Activated naive CD8-positive, alpha-beta T cell treated with anti-CD3 and anti-CD28 coated beads for 36 hours (primary cell): ENCODE data around the gene TEC. TPM values are rescaled to one million over a fixed set of nuclear protein-coding genes. Genes with fewer than 3 reads are reported as not detected.
"Not testable (repeated sequence)": the region's sequence is repeated elsewhere in the genome, so short reads cannot be mapped to it uniquely, and the experiment has no call there.

Experiments used
- DNase-seq: peaks from one replicate; pipeline ENCODE4 v3.0.0; 2021
- H3K27ac Mint-ChIP-seq: one replicate; pipeline ENCODE4 v1.8.0; 2022; ENCODE audit warnings: mild to moderate bottlenecking, moderate library complexity, mixed read lengths
- H3K27me3 Mint-ChIP-seq: one replicate; pipeline ENCODE4 v1.8.0; 2022; ENCODE audit warnings: mild to moderate bottlenecking, mixed read lengths
- H3K36me3 Mint-ChIP-seq: one replicate; pipeline ENCODE4 v1.8.0; 2021; ENCODE audit warnings: mild to moderate bottlenecking, mixed read lengths
- H3K4me1 Mint-ChIP-seq: one replicate; pipeline ENCODE4 v1.8.0; 2021; ENCODE audit warnings: mixed read lengths
- H3K4me3 Mint-ChIP-seq: one replicate; pipeline ENCODE4 v1.8.0; 2022; ENCODE audit warnings: mild to moderate bottlenecking, moderate library complexity, mixed read lengths
- H3K9me3 Mint-ChIP-seq: one replicate; pipeline ENCODE4 v1.8.0; 2022; ENCODE audit warnings: mixed read lengths
- total RNA-seq, 2 experiments: library from RNA; stranded (reverse); gene quantifications; one replicate each; pipeline ENCODE4 v1.2.3, GENCODE V29; 2021

The TEC gene
- total RNA-seq: 1 to 10 TPM; 3.4 to 3.9 TPM

DNA sequence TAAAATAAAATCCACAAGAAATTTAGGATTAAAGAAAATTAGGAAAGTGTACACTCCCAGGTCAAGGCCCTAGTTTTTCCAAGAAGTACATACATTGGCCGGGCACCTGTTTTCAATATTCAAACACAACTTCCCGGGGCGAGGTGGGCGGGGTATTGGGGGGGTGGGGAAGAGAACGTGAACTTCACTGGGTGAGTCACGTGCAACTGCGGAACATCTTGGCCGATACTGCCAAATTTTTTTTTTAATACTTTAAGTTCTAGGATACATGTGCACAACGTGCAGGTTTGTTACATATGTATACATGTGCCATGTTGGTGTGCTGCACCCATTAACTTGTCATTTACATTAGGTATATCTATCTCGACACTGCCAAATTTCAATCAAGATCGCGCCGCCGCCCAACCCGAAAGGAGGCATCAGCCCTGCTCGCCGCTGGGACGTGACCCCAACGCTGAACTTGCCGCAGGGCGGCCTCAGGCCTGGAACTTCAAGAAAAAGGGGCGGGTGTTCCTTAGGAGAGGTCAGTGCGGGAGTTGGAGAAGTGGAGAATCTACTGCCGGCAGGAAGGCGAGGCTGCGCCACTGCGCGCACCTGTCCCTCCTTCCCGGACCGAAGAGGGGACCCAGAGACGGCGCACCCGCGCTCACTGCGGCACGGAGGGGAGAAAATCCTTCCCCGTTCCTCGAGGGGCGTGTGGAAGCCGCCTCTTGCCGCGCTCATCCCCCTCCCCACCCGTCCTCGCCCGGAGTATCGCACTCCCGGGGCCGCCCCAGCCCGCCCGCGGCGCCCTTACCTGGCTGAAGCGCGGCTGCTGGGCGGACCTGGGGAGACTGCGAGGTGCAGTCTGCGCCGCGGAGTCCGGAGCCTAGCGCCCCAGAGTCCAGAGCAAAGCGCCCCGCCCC, at the start of gene TEC:
Gene TEC (minus strand): TSS at position 883 of the 905 bp plus-strand sequence. CDS start 41,224 bp downstream, outside the sequence.
- Mint-ChIP-seq H3K27ac (peak within 1 kb of the TSS; percentile 87), H3K36me3 (peaks cover 6% of the 10 kb centered on the region), H3K9me3 (peaks cover 2% of the 10 kb centered on the region), H3K27me3 (no peaks in the 10 kb centered on the region), H3K4me3 (peak within 1 kb of the TSS; percentile 93), H3K4me1 (peaks cover 17% of the 10 kb centered on the region)
- DNase-seq: peak; percentile 65

DNA sequence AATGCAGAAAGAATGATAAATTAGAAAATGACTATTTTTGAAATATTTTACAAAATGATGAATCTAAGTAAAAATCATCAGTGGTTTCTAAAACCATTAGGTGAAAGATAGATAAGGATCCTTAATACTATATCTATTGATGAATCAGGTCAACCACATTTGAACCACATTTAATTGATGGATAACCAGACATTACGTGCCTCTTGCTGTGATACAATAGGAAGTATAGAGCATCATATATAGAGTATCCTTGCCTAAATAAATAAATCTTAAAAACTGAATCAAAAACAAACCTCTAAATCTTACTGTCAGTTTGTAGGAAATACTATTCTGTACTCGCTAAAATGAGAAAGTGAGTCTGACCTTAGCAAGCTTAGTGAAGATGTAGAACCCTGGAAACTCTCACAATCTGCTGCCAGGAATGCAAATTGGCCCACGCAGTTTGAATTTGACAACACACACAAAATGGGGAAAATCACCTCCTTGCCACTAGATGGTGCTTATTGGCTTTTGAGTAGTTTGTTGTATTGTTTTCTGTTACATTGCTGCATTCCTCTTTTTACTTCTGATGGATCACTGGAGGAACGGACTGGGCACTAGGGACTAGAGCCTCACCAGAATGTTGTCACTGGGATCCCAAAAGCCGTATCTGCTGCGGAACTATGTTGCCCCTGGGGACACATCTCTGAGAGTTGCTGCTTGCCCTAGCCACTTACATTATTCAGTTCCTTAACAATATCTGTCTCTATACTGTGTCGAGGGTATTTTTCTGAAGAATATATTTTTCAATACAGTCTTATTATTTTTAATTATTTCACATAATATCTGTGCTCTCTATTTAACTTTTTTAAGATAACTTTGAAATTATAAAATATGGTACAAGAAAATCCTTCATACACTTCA, 46.3 kb upstream of the TEC start:
- DNase-seq: peak; percentile 3

DNA sequence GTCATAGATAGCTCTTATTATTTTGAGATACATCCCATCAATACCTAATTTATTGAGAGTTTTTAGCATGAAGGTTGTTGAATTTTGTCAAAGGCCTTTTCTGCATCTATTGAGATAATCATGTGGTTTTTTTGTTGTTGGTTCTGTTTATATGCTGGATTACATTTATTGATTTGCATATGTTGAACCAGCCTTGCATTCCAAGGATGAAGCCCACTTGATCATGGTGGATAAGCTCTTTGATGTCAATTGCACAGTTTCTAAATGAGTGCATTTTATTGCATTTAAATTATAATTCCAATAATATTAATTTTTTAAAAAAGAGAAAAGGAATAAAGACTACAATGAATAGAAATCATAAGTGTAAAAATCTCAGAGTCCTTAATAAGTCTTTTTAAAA, 45.1 kb upstream of the TEC start:
- not testable (repeated sequence) for DNase-seq, H3K4me3 Mint-ChIP-seq, H3K4me1 Mint-ChIP-seq, H3K27me3 Mint-ChIP-seq, H3K27ac Mint-ChIP-seq, H3K9me3 Mint-ChIP-seq, H3K36me3 Mint-ChIP-seq

More for the DNA sequence above, 46.3 kb upstream of the TEC start:
- Mint-ChIP-seq H3K4me1 (no peaks in the 10 kb centered on the region), H3K9me3 (peaks cover 3% of the 10 kb centered on the region), H3K36me3 (peaks cover 1% of the 10 kb centered on the region), H3K27ac (no peak overlapping the region), H3K27me3 (no peaks in the 10 kb centered on the region), H3K4me3 (no peak overlapping the region)

DNA sequence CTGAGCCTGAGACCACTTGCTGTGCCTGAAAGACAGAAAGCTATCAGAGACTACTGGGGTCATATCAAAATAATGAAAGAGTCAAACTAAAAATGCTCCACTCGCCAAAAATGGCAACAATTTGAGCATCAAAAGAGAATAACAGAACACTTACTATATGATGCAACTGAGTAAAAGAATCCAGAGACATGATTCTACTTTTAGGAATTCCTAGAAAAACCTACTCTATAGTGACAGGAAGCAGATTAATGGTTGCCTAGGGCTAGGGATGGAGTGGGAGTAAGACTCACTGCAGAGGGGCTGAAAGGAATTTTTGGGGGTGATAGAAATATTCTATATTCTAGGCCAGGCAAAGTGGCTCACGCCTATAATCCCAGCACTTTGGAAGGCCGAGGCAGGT, 42.3 kb upstream of the TEC start:
- H3K27me3 Mint-ChIP-seq: no peaks in the 10 kb centered on the region
- peaks cover 3% of the 10 kb centered on the region for H3K9me3 Mint-ChIP-seq
- no peak overlapping the region for H3K4me3 Mint-ChIP-seq
- no peak overlapping the region for H3K27ac Mint-ChIP-seq
- H3K4me1 Mint-ChIP-seq: no peaks in the 10 kb centered on the region
- no peak for DNase-seq
- H3K36me3 Mint-ChIP-seq: peaks cover 1% of the 10 kb centered on the region

DNA sequence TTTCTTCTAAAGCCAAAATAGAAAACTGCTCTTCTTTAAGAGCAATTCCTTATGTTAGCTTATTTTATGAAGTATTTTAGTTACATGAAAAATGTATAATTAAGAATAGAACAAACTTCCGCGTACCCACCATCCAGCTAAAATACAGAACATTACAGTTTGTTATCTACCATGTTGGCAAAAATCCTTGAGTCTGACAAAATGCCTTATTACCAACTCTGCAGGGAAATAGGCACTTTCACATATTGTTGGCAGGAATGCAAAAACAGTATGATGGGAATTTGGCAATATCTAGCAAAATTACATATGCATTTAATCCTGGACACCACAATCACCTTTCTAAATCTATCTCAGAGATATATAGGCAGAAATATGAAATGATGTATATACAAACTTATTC, 39.3 kb upstream of the TEC start:
- Mint-ChIP-seq H3K9me3 (peaks cover 3% of the 10 kb centered on the region), H3K36me3 (peaks cover 1% of the 10 kb centered on the region), H3K4me1 (no peaks in the 10 kb centered on the region), H3K27ac (no peak overlapping the region), H3K4me3 (no peak overlapping the region), H3K27me3 (no peaks in the 10 kb centered on the region)
- no peak for DNase-seq

DNA sequence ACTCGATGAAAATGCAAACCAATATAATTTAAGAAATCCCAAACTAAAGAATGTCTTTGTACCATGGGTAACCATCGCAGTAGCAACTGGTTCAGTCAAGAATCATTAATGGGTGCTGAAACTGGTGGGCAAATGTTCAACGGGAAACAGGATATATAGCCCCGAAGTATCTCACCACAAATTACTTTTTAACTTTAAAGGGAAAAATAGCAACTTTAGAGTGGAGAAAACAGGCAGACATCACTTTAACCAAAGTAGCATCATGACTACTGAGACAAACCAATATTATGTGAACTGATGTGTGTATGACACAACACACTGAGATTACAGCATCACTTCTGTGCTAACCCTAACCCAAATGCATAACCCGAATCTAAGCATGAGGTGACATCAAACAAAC, 37.9 kb upstream of the TEC start:
- Mint-ChIP-seq H3K9me3 (no peaks in the 10 kb centered on the region), H3K36me3 (no peaks in the 10 kb centered on the region), H3K27ac (no peak overlapping the region), H3K4me3 (no peak overlapping the region), H3K27me3 (peaks cover 4% of the 10 kb centered on the region), H3K4me1 (no peaks in the 10 kb centered on the region)
- DNase-seq: no peak

DNA sequence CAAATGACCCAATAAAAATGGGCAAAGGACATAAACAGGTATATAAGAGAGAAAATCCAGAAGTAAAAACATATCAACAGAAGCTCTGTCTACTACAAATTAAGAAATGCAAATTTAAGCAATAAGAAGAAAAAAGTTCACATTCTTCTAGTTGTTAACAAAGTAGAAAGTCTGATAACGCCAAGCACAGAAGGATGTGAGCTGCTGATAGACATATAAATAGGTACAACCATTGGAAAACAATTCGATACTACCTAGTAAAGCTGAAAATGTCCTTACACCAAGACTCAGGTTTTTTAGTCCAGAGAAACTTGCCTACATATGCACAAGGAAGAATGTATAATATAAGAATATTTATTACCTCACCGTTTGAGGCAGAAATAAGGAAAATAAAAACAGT, 35.9 kb upstream of the TEC start:
- no peaks in the 10 kb centered on the region for H3K36me3 Mint-ChIP-seq
- no peaks in the 10 kb centered on the region for H3K9me3 Mint-ChIP-seq
- no peak overlapping the region for H3K27ac Mint-ChIP-seq
- no peak for DNase-seq
- no peaks in the 10 kb centered on the region for H3K4me1 Mint-ChIP-seq
- no peak overlapping the region for H3K4me3 Mint-ChIP-seq
- H3K27me3 Mint-ChIP-seq: peaks cover 8% of the 10 kb centered on the region

DNA sequence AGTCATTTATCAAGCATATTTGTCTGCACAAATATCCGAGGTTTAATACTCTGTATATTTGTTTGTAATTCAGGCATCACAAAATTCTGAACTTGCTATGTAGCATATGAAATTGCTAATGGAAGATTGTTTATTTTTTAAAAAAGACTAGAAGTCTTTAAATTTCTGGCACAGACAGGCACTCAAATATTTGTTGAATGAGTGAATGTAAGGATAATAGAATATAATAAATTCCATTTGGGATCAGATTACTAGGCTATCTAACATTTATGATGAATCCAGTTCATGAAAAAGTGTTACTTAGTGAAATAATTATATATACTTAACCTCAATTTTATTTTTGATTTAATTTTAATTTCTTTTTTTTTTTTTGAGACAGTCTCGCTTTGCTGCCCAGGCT, 30.4 kb upstream of the TEC start:
- Mint-ChIP-seq H3K27ac (no peak overlapping the region), H3K36me3 (no peaks in the 10 kb centered on the region), H3K4me3 (no peak overlapping the region), H3K27me3 (peaks cover 8% of the 10 kb centered on the region), H3K9me3 (no peaks in the 10 kb centered on the region), H3K4me1 (peaks cover 4% of the 10 kb centered on the region)
- DNase-seq: no peak

DNA sequence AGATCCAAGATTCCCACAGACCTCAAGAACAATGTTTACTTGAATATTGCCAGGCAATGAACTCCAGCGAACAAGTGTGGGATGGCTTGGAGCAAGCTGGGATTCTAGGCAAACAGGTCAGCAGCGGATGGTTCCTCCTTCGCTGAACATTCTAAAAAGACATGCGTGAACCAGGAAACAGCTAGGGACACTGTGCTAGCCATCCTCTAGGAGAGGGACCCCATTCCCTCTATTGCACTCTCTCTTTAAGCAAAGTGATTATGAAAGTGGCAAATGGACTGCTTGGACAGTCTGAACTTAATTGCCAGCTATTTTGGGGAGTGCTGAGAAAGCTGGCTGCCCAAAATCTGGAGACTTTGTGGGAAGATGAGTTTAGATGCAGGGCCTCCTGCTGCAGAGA, 29.9 kb upstream of the TEC start:
- H3K4me1 Mint-ChIP-seq: peaks cover 4% of the 10 kb centered on the region
- peaks cover 8% of the 10 kb centered on the region for H3K27me3 Mint-ChIP-seq
- no peaks in the 10 kb centered on the region for H3K36me3 Mint-ChIP-seq
- H3K27ac Mint-ChIP-seq: no peak overlapping the region
- no peak for DNase-seq
- no peak overlapping the region for H3K4me3 Mint-ChIP-seq
- no peaks in the 10 kb centered on the region for H3K9me3 Mint-ChIP-seq

DNA sequence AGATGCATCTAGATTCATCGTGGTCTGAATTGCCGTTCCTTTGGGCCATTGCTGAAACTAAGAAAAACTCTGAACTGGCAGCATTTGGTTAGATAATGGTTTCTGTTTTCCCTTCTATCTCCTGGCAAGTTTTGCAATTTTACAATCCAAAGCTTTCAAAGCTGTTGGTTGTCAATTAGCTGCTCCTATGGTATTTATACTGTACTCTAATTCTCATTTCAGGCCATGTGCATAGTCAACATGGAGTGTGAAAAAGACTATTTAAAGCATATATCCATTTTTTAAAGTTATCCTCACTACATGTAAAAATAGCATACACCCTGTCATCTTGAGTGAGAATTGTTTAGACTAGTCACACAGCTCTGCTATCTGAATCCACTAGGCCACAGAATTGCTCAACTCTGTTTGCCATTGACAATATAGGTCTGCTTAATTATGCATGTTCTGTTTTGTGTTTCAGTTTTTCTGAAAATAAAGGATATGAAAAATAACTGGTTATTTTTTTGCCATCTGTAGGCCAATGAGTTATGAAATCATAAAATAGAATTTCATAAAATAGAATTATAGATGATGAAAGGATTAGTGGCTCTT, 27.7 kb upstream of the TEC start:
- no peak overlapping the region for H3K27ac Mint-ChIP-seq
- DNase-seq: no peak
- peaks cover 4% of the 10 kb centered on the region for H3K27me3 Mint-ChIP-seq
- peaks cover 4% of the 10 kb centered on the region for H3K4me1 Mint-ChIP-seq
- H3K9me3 Mint-ChIP-seq: no peaks in the 10 kb centered on the region
- H3K36me3 Mint-ChIP-seq: peaks cover 2% of the 10 kb centered on the region
- no peak overlapping the region for H3K4me3 Mint-ChIP-seq

DNA sequence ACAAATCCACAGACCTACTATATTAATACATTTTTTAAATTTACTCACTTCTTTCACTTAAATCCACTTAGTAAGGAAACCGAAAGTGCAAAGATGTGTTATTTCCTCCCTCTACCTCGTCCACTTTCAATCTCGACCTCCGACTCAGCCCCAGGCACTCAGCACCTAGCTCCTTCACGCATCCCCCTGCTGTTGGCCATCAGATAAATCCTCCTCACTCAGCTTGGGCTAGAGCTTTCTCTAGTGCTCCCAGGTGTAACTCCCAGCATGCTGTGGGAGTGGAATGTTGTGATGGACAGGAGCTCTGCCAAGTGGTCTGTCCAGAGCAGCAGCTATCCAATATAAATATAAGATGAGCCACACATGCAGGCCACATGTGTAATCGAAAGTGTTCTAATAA, 26.7 kb upstream of the TEC start:
- Mint-ChIP-seq H3K9me3 (no peaks in the 10 kb centered on the region), H3K27me3 (peaks cover 4% of the 10 kb centered on the region), H3K36me3 (peaks cover 4% of the 10 kb centered on the region), H3K27ac (no peak overlapping the region), H3K4me3 (no peak overlapping the region), H3K4me1 (peaks cover 4% of the 10 kb centered on the region)
- peak; percentile 18 for DNase-seq

DNA sequence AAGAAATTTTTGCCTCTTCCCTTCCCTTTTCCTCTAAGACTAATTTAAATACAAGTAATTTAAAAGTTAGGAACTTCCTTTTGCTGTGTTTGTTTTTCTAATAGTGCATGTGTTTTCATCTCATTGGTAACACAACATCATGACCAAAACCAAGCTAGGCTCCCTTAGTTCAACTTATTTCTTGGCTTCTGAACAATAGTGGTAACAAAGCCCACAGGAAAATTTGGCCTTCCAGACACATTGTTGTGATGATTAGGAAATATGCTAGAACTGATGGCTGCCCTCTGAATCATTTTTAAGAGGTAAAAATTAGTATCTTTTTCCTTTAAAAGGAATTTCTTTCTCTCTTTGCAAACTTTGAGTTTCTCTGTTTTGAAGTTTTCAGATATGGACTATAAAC, 25.5 kb upstream of the TEC start:
- DNase-seq: no peak
- H3K9me3 Mint-ChIP-seq: no peaks in the 10 kb centered on the region
- peaks cover 4% of the 10 kb centered on the region for H3K4me1 Mint-ChIP-seq
- peaks cover 4% of the 10 kb centered on the region for H3K36me3 Mint-ChIP-seq
- H3K27ac Mint-ChIP-seq: no peak overlapping the region
- no peaks in the 10 kb centered on the region for H3K27me3 Mint-ChIP-seq
- no peak overlapping the region for H3K4me3 Mint-ChIP-seq

DNA sequence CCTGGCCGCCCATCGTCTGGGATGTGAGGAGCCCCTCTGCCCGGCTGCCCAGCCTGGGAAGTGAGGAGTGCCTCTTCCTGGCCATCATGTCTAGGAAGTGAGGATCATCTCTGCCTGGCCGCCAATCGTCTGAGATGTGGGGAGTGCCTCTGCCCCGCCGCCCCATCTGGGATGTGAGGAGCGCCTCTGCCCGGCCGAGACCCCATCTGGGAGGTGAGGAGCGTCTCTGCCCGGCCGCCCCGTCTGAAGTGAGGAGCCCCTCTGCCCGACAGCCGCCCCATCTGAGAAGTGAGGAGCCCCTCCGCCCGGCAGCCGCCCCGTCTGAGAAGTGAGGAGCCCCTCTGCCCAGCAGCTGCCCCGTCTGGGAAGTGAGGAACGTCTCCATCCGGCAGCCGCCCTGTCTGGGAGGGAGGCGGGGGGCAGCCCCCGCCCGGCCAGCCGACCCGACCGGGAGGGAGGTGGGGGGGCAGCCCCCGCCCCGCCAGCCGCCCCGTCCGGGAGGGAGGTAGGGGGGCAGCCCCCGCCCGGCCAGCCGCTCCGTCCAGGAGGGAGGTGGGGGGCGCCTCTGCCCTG, 22.7 kb upstream of the TEC start:
- H3K9me3 Mint-ChIP-seq, H3K36me3 Mint-ChIP-seq, H3K27me3 Mint-ChIP-seq, H3K4me3 Mint-ChIP-seq, DNase-seq, H3K4me1 Mint-ChIP-seq, H3K27ac Mint-ChIP-seq: not testable (repeated sequence)

DNA sequence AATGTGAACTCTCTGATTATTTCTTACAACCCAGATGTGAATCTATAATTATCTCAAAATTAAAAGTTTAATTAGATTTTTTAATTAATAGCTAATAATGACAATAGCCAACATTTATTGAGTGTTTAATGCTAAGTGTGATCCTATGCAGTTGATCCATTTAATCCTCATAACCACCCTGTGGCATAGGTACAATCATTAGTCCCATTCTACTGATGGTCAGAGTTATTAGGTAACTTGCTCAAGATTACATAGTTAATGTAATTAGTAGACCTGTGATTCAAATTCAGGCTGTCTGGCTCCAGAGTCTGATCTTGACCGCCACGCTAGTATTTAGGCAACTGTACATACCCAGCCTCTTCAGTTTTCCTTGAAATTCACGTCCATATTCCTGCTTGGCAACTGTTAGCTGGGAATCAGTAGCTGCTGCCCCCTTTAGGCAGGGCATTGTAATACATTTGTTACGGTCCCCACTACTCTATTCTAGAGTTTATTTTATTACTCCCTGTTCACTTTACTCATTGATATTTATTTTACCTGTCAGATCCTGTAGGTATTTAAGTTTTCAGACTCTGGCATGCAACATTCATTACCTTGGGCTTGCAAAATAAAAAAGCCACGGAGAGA, 20.6 kb upstream of the TEC start:
- DNase-seq: no peak
- Mint-ChIP-seq H3K4me3 (no peak overlapping the region), H3K9me3 (peaks cover 1% of the 10 kb centered on the region), H3K27ac (no peak overlapping the region), H3K36me3 (peaks cover 4% of the 10 kb centered on the region), H3K4me1 (no peaks in the 10 kb centered on the region), H3K27me3 (no peaks in the 10 kb centered on the region)
